Panc1 (cell line): ENCODE data around the gene TP53BP2. TPM values are rescaled to one million over a fixed set of nuclear protein-coding genes. Genes with fewer than 3 reads are reported as not detected.

Source experiments
- ATAC-seq: fragments of 200-7000 bp; cut with Tn5 transposase; 2 replicates; pipeline ENCODE4 v1.9.1; 2020; ENCODE audit warnings: mild to moderate bottlenecking, moderate library complexity
- BruUV-seq: library from RNA; stranded (reverse); fragments of 400-500 nt; replicated peaks from 2 replicates; lab custom pipeline; 2021; lab: Mats Ljungman, UMichigan
- CTCF ChIA-PET: fragments of 300-600 bp; sonication (Branson Sonifier 250); formaldehyde crosslinking; loops from one replicate; lab custom pipeline; 2022; ENCODE audit warnings: antibody characterized with exemption; lab: Charles Lee
- POLR2A ChIA-PET: fragments of 300-600 bp; sonication (Branson Sonifier 250); formaldehyde crosslinking; loops from one replicate; lab custom pipeline; 2022; ENCODE audit warnings: antibody characterized with exemption; lab: Charles Lee
- DNase-seq: peaks from one replicate; pipeline ENCODE4 v3.0.0-alpha.2; 2010; ENCODE audit warnings: low read depth, low spot score
- H3K27ac ChIP-seq: 2 replicates; pipeline ENCODE4 v1.5.1; 2011; ENCODE audit warnings: mild to moderate bottlenecking, low read length, inconsistent platforms
- H3K27me3 ChIP-seq: fragments of 200-500 bp; sonication (Bioruptor generic); 2 replicates; pipeline ENCODE4 v1.6.0; 2014; ENCODE audit warnings: low read length, inconsistent platforms; ENCODE audit not compliant: control insufficient read depth, insufficient read depth
- H3K36me3 ChIP-seq: fragments of 200-500 bp; sonication (Bioruptor generic); 2 replicates; pipeline ENCODE4 v1.5.1; 2014; ENCODE audit warnings: inconsistent platforms, mild to moderate bottlenecking, low read length, moderate library complexity; ENCODE audit not compliant: control insufficient read depth, insufficient read depth
- H3K4me1 ChIP-seq: 2 replicates; pipeline ENCODE4 v1.5.1; 2011; ENCODE audit warnings: inconsistent platforms, mild to moderate bottlenecking, low read length, moderate library complexity; ENCODE audit not compliant: control insufficient read depth, insufficient read depth
- H3K4me3 ChIP-seq, 2 experiments: 2 replicates each; pipeline ENCODE4 v1.5.1; 2011 to 2012; ENCODE audit warnings: low read depth in 2 of 2, low read length in 2 of 2, mild to moderate bottlenecking in 2 of 2, inconsistent platforms in 1 of 2, moderate library complexity in 1 of 2
- H3K9me3 ChIP-seq: fragments of 200-500 bp; sonication (Bioruptor generic); 2 replicates; pipeline ENCODE4 v1.5.1; 2014; ENCODE audit warnings: low read depth, mild to moderate bottlenecking, inconsistent platforms, low read length, moderate library complexity; ENCODE audit not compliant: control insufficient read depth, insufficient read depth
- POLR2AphosphoS5 ChIP-seq: IDR thresholded peaks from 2 replicates; pipeline ENCODE4 v1.6.1; 2012; ENCODE audit warnings: mild to moderate bottlenecking, low read depth, low read length, moderate library complexity
- SIN3A ChIP-seq: IDR thresholded peaks from 2 replicates; pipeline ENCODE4 v1.6.1; 2012; ENCODE audit warnings: low read depth, mild to moderate bottlenecking, low read length, moderate library complexity, borderline replicate concordance; ENCODE audit not compliant: insufficient read depth
- TCF7L2 ChIP-seq: IDR thresholded peaks from 2 replicates; pipeline ENCODE4 v1.6.1; 2011; ENCODE audit warnings: mild to moderate bottlenecking, low read depth, low read length, inconsistent platforms
- in situ Hi-C: cut with HindIII; loops from 2 replicates; pipeline ENCODE4 v1.10.0; 2016; ENCODE audit warnings: low sequenced_read_pairs, low pct_unique_long_range_greater_than_20kb
- intact Hi-C: fragments of 100-400 bp; cut with micrococcal nuclease; formaldehyde crosslinking; loops from one replicate; pipeline ENCODE4 v1.10.0; 2022; ENCODE audit not compliant: unreplicated experiment
- total RNA-seq: library from RNA; stranded (reverse); gene quantifications from one replicate; pipeline ENCODE4 v1.2.1, GENCODE V29; 2021; ENCODE audit not compliant: unreplicated experiment
- TF ChIP-seq, protein P1 (sequence below): fragments of 450-650 bp; IDR thresholded peaks from 2 replicates; pipeline ENCODE4 v1.5.1; 2017; ENCODE audit warnings: mild to moderate bottlenecking
- TF ChIP-seq, protein P2 (sequence below), 2 experiments: IDR thresholded peaks; 2 replicates each; pipeline ENCODE4 v1.6.1; 2011 to 2012; ENCODE audit warnings: low read depth in 2 of 2, control low read depth in 1 of 2, low read length in 1 of 2, mild to moderate bottlenecking in 1 of 2, moderate library complexity in 1 of 2; ENCODE audit not compliant: insufficient read depth in 1 of 2

Gene TP53BP2
- total RNA-seq, 1 experiment from 2014 or later = 51.4 TPM

- intact Hi-C loops (loop anchor here (1.0 to 5.0 kb wide), 2 partner anchors 37 to 51 kb away; partner anchors contain the start of gene CAPN2), in situ Hi-C loops (no loop called here)
- Histone ChIP-seq H3K9me3 (no peaks in the 10 kb centered on the region), H3K36me3 (peaks cover 31% of the 10 kb centered on the region), H3K4me3 (peak overlapping the region; percentile 3 to 14; a peak in 2 of 4 replicates), H3K27ac (peak overlapping the region; percentile 62; the same call in 1 of the 2 replicates), H3K27me3 (no peaks in the 10 kb centered on the region), H3K4me1 (peaks cover 14% of the 10 kb centered on the region)
- BruUV-seq = no TSS peak
- DNase-seq (no peak), ATAC-seq (peak; percentile 76)
- ChIA-PET POLR2A (no interaction called here), CTCF (interaction anchor here (0.5 to 2.0 kb wide), 8 partner anchors 16 to 453 kb away, joined by 3 to 7 read pairs (median 4); partner anchors contain the start of gene CAPN2)
- TF ChIP-seq, protein P1, sequence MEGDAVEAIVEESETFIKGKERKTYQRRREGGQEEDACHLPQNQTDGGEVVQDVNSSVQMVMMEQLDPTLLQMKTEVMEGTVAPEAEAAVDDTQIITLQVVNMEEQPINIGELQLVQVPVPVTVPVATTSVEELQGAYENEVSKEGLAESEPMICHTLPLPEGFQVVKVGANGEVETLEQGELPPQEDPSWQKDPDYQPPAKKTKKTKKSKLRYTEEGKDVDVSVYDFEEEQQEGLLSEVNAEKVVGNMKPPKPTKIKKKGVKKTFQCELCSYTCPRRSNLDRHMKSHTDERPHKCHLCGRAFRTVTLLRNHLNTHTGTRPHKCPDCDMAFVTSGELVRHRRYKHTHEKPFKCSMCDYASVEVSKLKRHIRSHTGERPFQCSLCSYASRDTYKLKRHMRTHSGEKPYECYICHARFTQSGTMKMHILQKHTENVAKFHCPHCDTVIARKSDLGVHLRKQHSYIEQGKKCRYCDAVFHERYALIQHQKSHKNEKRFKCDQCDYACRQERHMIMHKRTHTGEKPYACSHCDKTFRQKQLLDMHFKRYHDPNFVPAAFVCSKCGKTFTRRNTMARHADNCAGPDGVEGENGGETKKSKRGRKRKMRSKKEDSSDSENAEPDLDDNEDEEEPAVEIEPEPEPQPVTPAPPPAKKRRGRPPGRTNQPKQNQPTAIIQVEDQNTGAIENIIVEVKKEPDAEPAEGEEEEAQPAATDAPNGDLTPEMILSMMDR = peak; percentile 99
- no peak for TF ChIP-seq SIN3A
These were observed 96.7 kb downstream of the TP53BP2 start for GRCh38 chr1:223748773-223749733.

DNA sequence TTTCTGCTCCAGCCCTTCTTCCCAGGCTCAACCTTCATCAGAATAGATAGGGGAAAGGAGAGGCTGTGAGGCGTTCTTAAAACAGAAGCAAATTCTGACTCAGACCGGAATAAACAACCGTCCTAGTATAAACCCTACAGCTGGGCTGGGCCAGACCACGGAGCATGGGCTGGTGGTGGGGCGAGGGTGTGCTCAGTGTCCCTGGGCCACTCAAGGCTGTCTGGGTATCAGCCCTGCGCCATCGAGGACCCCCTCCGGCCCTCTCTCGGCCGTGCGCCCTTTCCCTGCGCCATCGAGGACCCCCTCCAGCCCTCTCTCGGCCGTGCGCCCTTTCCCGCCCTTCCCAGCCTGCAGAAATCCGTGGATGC is 97.4 kb downstream of the TP53BP2 start:
- Histone ChIP-seq H3K27me3 (no peaks in the 10 kb centered on the region), H3K9me3 (no peaks in the 10 kb centered on the region), H3K36me3 (peaks cover 25% of the 10 kb centered on the region), H3K4me3 (no peak overlapping the region), H3K4me1 (peaks cover 14% of the 10 kb centered on the region), H3K27ac (peak overlapping the region; percentile 32)
- peak; percentile 85 for ATAC-seq
- BruUV-seq = no TSS peak
- in situ Hi-C loops (no loop called here), intact Hi-C loops (loop anchor here (1.0 to 5.0 kb wide), 2 partner anchors 36 to 50 kb away; partner anchors contain the start of gene CAPN2)
- POLR2A ChIA-PET = no interaction called here
- CTCF ChIA-PET = interaction anchor here (1.0 to 2.0 kb wide), 3 partner anchors 28 to 47 kb away, joined by 4 to 7 read pairs (median 4); no protein-coding TSS in a partner anchor
- DNase-seq = no peak
- no peak for TF ChIP-seq SIN3A
- TF ChIP-seq, protein P1 = no peak
- TF ChIP-seq, protein P2, sequence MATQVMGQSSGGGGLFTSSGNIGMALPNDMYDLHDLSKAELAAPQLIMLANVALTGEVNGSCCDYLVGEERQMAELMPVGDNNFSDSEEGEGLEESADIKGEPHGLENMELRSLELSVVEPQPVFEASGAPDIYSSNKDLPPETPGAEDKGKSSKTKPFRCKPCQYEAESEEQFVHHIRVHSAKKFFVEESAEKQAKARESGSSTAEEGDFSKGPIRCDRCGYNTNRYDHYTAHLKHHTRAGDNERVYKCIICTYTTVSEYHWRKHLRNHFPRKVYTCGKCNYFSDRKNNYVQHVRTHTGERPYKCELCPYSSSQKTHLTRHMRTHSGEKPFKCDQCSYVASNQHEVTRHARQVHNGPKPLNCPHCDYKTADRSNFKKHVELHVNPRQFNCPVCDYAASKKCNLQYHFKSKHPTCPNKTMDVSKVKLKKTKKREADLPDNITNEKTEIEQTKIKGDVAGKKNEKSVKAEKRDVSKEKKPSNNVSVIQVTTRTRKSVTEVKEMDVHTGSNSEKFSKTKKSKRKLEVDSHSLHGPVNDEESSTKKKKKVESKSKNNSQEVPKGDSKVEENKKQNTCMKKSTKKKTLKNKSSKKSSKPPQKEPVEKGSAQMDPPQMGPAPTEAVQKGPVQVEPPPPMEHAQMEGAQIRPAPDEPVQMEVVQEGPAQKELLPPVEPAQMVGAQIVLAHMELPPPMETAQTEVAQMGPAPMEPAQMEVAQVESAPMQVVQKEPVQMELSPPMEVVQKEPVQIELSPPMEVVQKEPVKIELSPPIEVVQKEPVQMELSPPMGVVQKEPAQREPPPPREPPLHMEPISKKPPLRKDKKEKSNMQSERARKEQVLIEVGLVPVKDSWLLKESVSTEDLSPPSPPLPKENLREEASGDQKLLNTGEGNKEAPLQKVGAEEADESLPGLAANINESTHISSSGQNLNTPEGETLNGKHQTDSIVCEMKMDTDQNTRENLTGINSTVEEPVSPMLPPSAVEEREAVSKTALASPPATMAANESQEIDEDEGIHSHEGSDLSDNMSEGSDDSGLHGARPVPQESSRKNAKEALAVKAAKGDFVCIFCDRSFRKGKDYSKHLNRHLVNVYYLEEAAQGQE (IDR thresholded peaks at IDR 0.05; ENCODE audit: insufficient read depth in 1 of 2, low read depth in 2 of 2, low read length in 1 of 2) = no peak
- no peak for TF ChIP-seq TCF7L2
- TF ChIP-seq POLR2AphosphoS5 = no peak
